ENCODE results near the gene ATIC.

- TF ChIP-seq CTCF (IDR thresholded peaks at IDR 0.05) = no peak
- TF ChIP-seq POLR2A (IDR thresholded peaks at IDR 0.05) = no peak
Observed at GRCh38 chr2:215262741-215263362, 49.0 kb upstream of the ATIC start.
